K562 (cell line): ENCODE data around the gene UBE2B. TPM values are rescaled to one million over a fixed set of nuclear protein-coding genes. Genes with fewer than 3 reads are reported as not detected.

ENCODE experiments used
- ATAC-seq: fragments of 200-7000 bp; cut with Tn5 transposase; 3 replicates; pipeline ENCODE4 v1.9.1; 2020; ENCODE audit warnings: moderate library complexity
- BruUV-seq: library from RNA; stranded (reverse); fragments of 400-500 nt; replicated peaks from 2 replicates; lab custom pipeline; 2021; lab: Mats Ljungman, UMichigan
- CTCF ChIA-PET: fragments of 300-600 bp; formaldehyde crosslinking; extraction: SDS; loops from one replicate; lab custom pipeline; 2021; ENCODE audit warnings: low intra/inter-chr PET ratio; lab: Yijun Ruan, JAX
- POLR2A ChIA-PET: fragments of 300-600, 350-650 bp; sonication (Branson Sonifier 250); formaldehyde crosslinking; extraction: SDS; loops from one replicate; lab custom pipeline; 2021; ENCODE audit warnings: antibody characterized with exemption, inconsistent platforms; lab: Yijun Ruan, JAX
- DNase-seq, 4 experiments: peaks; one replicate each; pipeline versions ENCODE4 v3.0.0 to v3.0.0-alpha.2; 2011 to 2018; ENCODE audit warnings: low spot score in 3 of 4, mixed read lengths in 3 of 4; ENCODE audit errors: extremely low read depth in 1 of 4
- FAIRE-seq: peaks from 2 replicates; lab custom pipeline; 2011; peaks lifted over from hg19 to GRCh38; lab: Jason Lieb, UNC
- H2AFZ ChIP-seq: 2 replicates; pipeline ENCODE4 v1.6.0; 2011; ENCODE audit warnings: low read depth, low read length, control low read depth, inconsistent platforms
- H3K27ac ChIP-seq: fragments of 200-600 bp; 3 replicates; pipeline ENCODE4 v1.8.0; 2011; ENCODE audit warnings: low read depth, mild to moderate bottlenecking, control low read depth, inconsistent platforms, low read length, moderate library complexity, mixed read lengths; ENCODE audit errors: extremely low read depth
- H3K27me3 ChIP-seq, 2 experiments: fragments of 300-600 bp in 1 of 2; 2 replicates in 1 of 2; 3 replicates in 1 of 2; pipeline versions ENCODE4 v1.6.0 to v1.8.0; 2011; ENCODE audit warnings: inconsistent platforms in 2 of 2, low read length in 2 of 2, mild to moderate bottlenecking in 1 of 2, mixed read lengths in 1 of 2, moderate library complexity in 1 of 2; ENCODE audit not compliant: control insufficient read depth in 2 of 2, insufficient read depth in 2 of 2
- H3K36me3 ChIP-seq: fragments of 300-600 bp; 3 replicates; pipeline ENCODE4 v1.8.0; 2011; ENCODE audit warnings: mild to moderate bottlenecking, low read length, inconsistent platforms; ENCODE audit not compliant: control insufficient read depth, insufficient read depth
- H3K4me1 ChIP-seq, 2 experiments: fragments of 200-600 bp in 1 of 2; replicated peaks in 1 of 2; 2 replicates in 1 of 2; 3 replicates in 1 of 2; pipeline versions ENCODE4 v1.5.1 to v1.8.0; 2011; ENCODE audit warnings: inconsistent platforms in 2 of 2, low read length in 2 of 2, mild to moderate bottlenecking in 1 of 2, mixed read lengths in 1 of 2, moderate library complexity in 1 of 2; ENCODE audit not compliant: control insufficient read depth in 2 of 2, insufficient read depth in 2 of 2
- H3K4me2 ChIP-seq: 2 replicates; pipeline ENCODE4 v1.6.1; 2011; ENCODE audit warnings: low read length, control low read depth, inconsistent platforms, mixed read lengths; ENCODE audit not compliant: insufficient read depth
- H3K4me3 ChIP-seq: fragments of 200-600 bp; sonication (generic), shearing (Covaris generic); 2 replicates; pipeline ENCODE4 v1.5.1; 2016; ENCODE audit warnings: control low read depth, inconsistent platforms
- H3K79me2 ChIP-seq: fragments of 200-600 bp; 3 replicates; pipeline ENCODE4 v1.8.0; 2011; ENCODE audit warnings: low read length, inconsistent platforms; ENCODE audit not compliant: control insufficient read depth, insufficient read depth
- H3K9ac ChIP-seq, 2 experiments: 2 replicates each; pipeline versions ENCODE4 v1.6.0 to v1.6.1; 2011; ENCODE audit warnings: low read depth in 2 of 2, low read length in 2 of 2, control low read depth in 1 of 2, inconsistent platforms in 1 of 2, mild to moderate bottlenecking in 1 of 2, mixed read lengths in 1 of 2; ENCODE audit not compliant: insufficient read depth in 1 of 2
- H3K9me1 ChIP-seq: one replicate; pipeline ENCODE4 v1.6.0; 2011; ENCODE audit warnings: inconsistent platforms, mild to moderate bottlenecking, low read length, moderate library complexity; ENCODE audit not compliant: control insufficient read depth, insufficient read depth
- H3K9me3 ChIP-seq: replicated peaks from 2 replicates; pipeline ENCODE4 v1.5.1; 2011; ENCODE audit warnings: low read depth, low read length, inconsistent platforms; ENCODE audit not compliant: control insufficient read depth, insufficient read depth
- H4K20me1 ChIP-seq: replicated peaks from 2 replicates; pipeline ENCODE4 v1.6.1; 2011; ENCODE audit warnings: low read length, inconsistent platforms, mixed read lengths; ENCODE audit not compliant: control insufficient read depth, insufficient read depth
- HNRNPK ChIP-seq: fragments of 200-400 bp; formaldehyde crosslinking; IDR thresholded peaks from one replicate; pipeline ENCODE4 v1.6.1; 2018; ENCODE audit warnings: mild to moderate bottlenecking, low read depth, low read length; ENCODE audit not compliant: poor library complexity, severe bottlenecking
- TFE3 ChIP-seq: fragments of 450-650 bp; formaldehyde crosslinking; IDR thresholded peaks from 2 replicates; pipeline ENCODE4 v1.4.0; 2020; ENCODE audit warnings: mild to moderate bottlenecking, mixed read lengths
- USF2 ChIP-seq: sonication (generic); formaldehyde crosslinking; IDR thresholded peaks from 2 replicates; pipeline ENCODE4 v1.5.0; 2020; ENCODE audit warnings: missing genetic modification reagents
- WGBS: fragments of 100-300 bp; shearing (Covaris generic); methylation state at CpG from one replicate; pipeline ENCODE4 v1.1.6; 2016; ENCODE audit warnings: low coverage, mixed read lengths; ENCODE audit not compliant: insufficient coverage; ENCODE audit errors: missing lambda C conversion rate; 5-methylcytosine and 5-hydroxymethylcytosine counted together
- in situ Hi-C: fragments of 300-500 bp; cut with MboI; formaldehyde crosslinking; loops from 4 replicates; pipeline ENCODE4 v1.15.0; 2018; ENCODE audit warnings: inconsistent platforms, mixed read lengths
- intact Hi-C: fragments of 100-400 bp; cut with micrococcal nuclease; formaldehyde crosslinking; loops from 2 replicates; pipeline ENCODE4 v1.14.2; 2022
- polyA plus RNA-seq, 8 experiments: library from polyadenylated mRNA; depleted of rRNA in 4 of 8; stranded (reverse) in 5 of 8; unstranded in 3 of 8; fragments of >200 nt; fragmentation: Nextera tagmentation in 2 of 8; fragmentation: Illumina TruSeq in 1 of 8; extraction: Ambion mirVana in 2 of 8; extraction: Trizol in 1 of 8; gene quantifications; 2 replicates each; pipeline versions ENCODE4 v1.2.1 to v1.2.3, GENCODE V29; 2011 to 2014; ENCODE audit warnings: inconsistent platforms in 1 of 8, missing spikeins in 1 of 8
- total RNA-seq, 7 experiments: library from RNA; depleted of rRNA in 6 of 7; stranded (reverse); fragments of >200 nt in 6 of 7; fragmentation: Illumina TruSeq in 2 of 7; extraction: Trizol in 2 of 7; gene quantifications; 2 replicates each; pipeline versions ENCODE4 v1.2.1 to v1.2.3, GENCODE V29; 2011 to 2021; ENCODE audit warnings: low replicate concordance in 1 of 7

The UBE2B gene
- total and polyA plus RNA-seq, 9 of the 15 experiments (the other 6 are each of a cell fraction or from before 2014, with no cell fraction given) = 13.1 to 198 (median 75.5) TPM

DNA sequence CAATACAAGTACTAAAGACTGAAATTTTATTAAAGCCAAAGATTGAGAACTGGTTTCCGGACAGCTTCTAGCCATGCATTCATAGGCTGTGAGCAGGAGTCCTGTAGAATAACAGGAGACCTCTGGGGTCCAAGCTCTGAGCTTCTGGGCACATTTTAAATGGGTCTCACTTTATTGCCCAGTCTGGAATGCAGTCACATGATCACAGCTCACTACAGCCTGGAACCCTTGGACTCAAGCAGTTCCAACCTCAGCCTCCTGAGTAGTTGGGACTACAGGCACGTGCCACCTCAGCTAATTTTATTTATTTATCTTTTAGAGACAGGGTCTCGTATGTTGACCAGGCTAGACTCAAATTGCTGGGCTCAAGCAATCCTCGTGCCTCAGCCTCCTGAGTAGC is 24.9 kb downstream of the UBE2B start:
- TF ChIP-seq TFE3 (CRISPR knock-in tag) = peak; percentile 72
- 0 out of 2 replicates have a peak, but pooled peaks have one; percentile 4 for TF ChIP-seq USF2 (CRISPR knock-in tag)
- no peak for TF ChIP-seq HNRNPK
- ChIA-PET POLR2A (interaction anchor here (0.9 to 3.5 kb wide), 6 partner anchors 9 to 15 kb away, joined by 3 to 18 read pairs (median 5); partner anchors contain the start of gene CDKN2AIPNL), CTCF (no interaction called here)
- Histone ChIP-seq H3K27me3 (no peaks in the 10 kb centered on the region), H3K9me1 (no peaks in the 10 kb centered on the region), H3K4me2 (no peak overlapping the region), H4K20me1 (no peaks in the 10 kb centered on the region), H3K36me3 (peaks cover 58% of the 10 kb centered on the region; the same call in 2 of the 3 replicates), H3K9me3 (no peaks in the 10 kb centered on the region), H3K9ac (no peak overlapping the region), H3K27ac (no peak overlapping the region), H2AFZ (no peak overlapping the region), H3K4me3 (no peak overlapping the region), H3K79me2 (no peaks in the 10 kb centered on the region), H3K4me1 (no peaks in the 10 kb centered on the region)
- in situ Hi-C loops = no loop called here
- BruUV-seq = no TSS peak
- DNase-seq (no peak), FAIRE-seq (no peak), ATAC-seq (no peak; the same call in 2 of the 3 replicates)
- intact Hi-C loops = no loop called here
- 92% methylated on average over 4 of the region's 4 CpGs for WGBS
